GM19193 (cell line): ENCODE results near the gene GBA2.

Experiments
- POLR2A ChIP-seq: IDR thresholded peaks from 4 replicates; pipeline ENCODE4 v1.6.1; 2011; ENCODE audit not compliant: insufficient read depth, insufficient read length; ENCODE audit errors: extremely low read depth

Gene GBA2

GRCh38 chr9:35687306-35687705 is 61.7 kb downstream of the GBA2 start:
- no peak for TF ChIP-seq POLR2A
